GM12878 (cell line): ENCODE data around the gene ING3. TPM values are rescaled to one million over a fixed set of nuclear protein-coding genes. Genes with fewer than 3 reads are reported as not detected.

Experiments used
- ATAC-seq: fragments of 200-7000 bp; cut with Tn5 transposase; 3 replicates; pipeline ENCODE4 v1.9.1; 2020; ENCODE audit warnings: mild to moderate bottlenecking, moderate library complexity
- BruUV-seq: library from RNA; stranded (reverse); fragments of 400-500 nt; replicated peaks from 2 replicates; lab custom pipeline; 2021; lab: Mats Ljungman, UMichigan
- CTCF ChIA-PET: fragments of 300-600 bp; sonication (Branson Sonifier 250); formaldehyde crosslinking; extraction: SDS; loops from one replicate; lab custom pipeline; 2021; ENCODE audit warnings: inconsistent platforms; lab: Yijun Ruan, JAX
- POLR2A ChIA-PET: fragments of 350-600 bp; formaldehyde crosslinking; extraction: SDS; loops from one replicate; lab custom pipeline; 2021; ENCODE audit warnings: inconsistent platforms; lab: Charles Lee
- RAD21 ChIA-PET: fragments of 300-600 bp; sonication (Branson Sonifier 250); formaldehyde crosslinking; loops from one replicate; lab custom pipeline; 2023; ENCODE audit warnings: antibody characterized with exemption; ENCODE audit not compliant: unreplicated experiment; lab: Charles Lee
- SMC1A ChIA-PET: fragments of 300-600 bp; sonication (Branson Sonifier 250); formaldehyde crosslinking; loops from one replicate; lab custom pipeline; 2023; ENCODE audit not compliant: unreplicated experiment, uncharacterized antibody; lab: Charles Lee
- DNase-seq: peaks from one replicate; pipeline ENCODE4 v3.0.0-alpha.2; 2011; ENCODE audit warnings: low read depth, low spot score
- FAIRE-seq: peaks from 3 replicates; lab custom pipeline; 2011; peaks lifted over from hg19 to GRCh38; lab: Jason Lieb, UNC
- H2AFZ ChIP-seq: 2 replicates; pipeline ENCODE4 v1.6.0; 2011; ENCODE audit warnings: low read depth, low read length, control low read depth; ENCODE audit not compliant: control insufficient read depth
- H3K27ac ChIP-seq: 2 replicates; pipeline ENCODE4 v1.5.1; 2011; ENCODE audit warnings: control low read depth; ENCODE audit not compliant: control insufficient read depth, insufficient read depth
- H3K27me3 ChIP-seq, 2 experiments: replicated peaks in 1 of 2; 2 replicates each; pipeline versions ENCODE4 v1.6.0 to v1.6.1; 2011; ENCODE audit warnings: low read length in 1 of 2; ENCODE audit not compliant: control insufficient read depth in 2 of 2, insufficient read depth in 2 of 2
- H3K36me3 ChIP-seq, 2 experiments: 2 replicates each; pipeline ENCODE4 v1.5.1; 2011; ENCODE audit warnings: low read length in 1 of 2; ENCODE audit not compliant: control insufficient read depth in 2 of 2, insufficient read depth in 2 of 2
- H3K4me1 ChIP-seq: 2 replicates; pipeline ENCODE4 v1.6.1; 2011; ENCODE audit warnings: mild to moderate bottlenecking, low read length, moderate library complexity, mixed read lengths; ENCODE audit not compliant: control insufficient read depth, insufficient read depth
- H3K4me2 ChIP-seq: 2 replicates; pipeline ENCODE4 v1.6.0; 2011; ENCODE audit warnings: control low read depth; ENCODE audit not compliant: control insufficient read depth, insufficient read depth
- H3K4me3 ChIP-seq: fragments of 200-600 bp; sonication (generic); 2 replicates; pipeline ENCODE4 v1.5.1; 2016
- H3K79me2 ChIP-seq: 2 replicates; pipeline ENCODE4 v1.6.0; 2011; ENCODE audit warnings: low read length; ENCODE audit not compliant: control insufficient read depth, insufficient read depth
- H3K9ac ChIP-seq: 2 replicates; pipeline ENCODE4 v1.8.0; 2011; ENCODE audit warnings: low read length, control low read depth, mixed read lengths; ENCODE audit not compliant: control insufficient read depth, insufficient read depth
- H3K9me3 ChIP-seq: replicated peaks from 3 replicates; pipeline ENCODE4 v1.5.1; 2011; ENCODE audit warnings: mild to moderate bottlenecking, low read length; ENCODE audit not compliant: control insufficient read depth, insufficient read depth
- H4K20me1 ChIP-seq: 2 replicates; pipeline ENCODE4 v1.6.0; 2011; ENCODE audit not compliant: control insufficient read depth, insufficient read depth
- CREM ChIP-seq: IDR thresholded peaks from 2 replicates; pipeline ENCODE4 v1.6.1; 2014; ENCODE audit warnings: antibody characterized with exemption, low read depth
- EED ChIP-seq: sonication (generic); IDR thresholded peaks from 2 replicates; pipeline ENCODE4 v1.6.1; 2016; ENCODE audit warnings: antibody characterized with exemption, low read depth
- POLR2A ChIP-seq: IDR thresholded peaks from 2 replicates; pipeline ENCODE4 v1.6.1; 2011; ENCODE audit warnings: low read depth, mild to moderate bottlenecking, low read length
- USF2 ChIP-seq: IDR thresholded peaks from 2 replicates; pipeline ENCODE4 v1.6.1; 2011; ENCODE audit warnings: low read depth, low read length, improper control_type of control experiment, borderline replicate concordance
- WGBS: methylation state at CpG from one replicate; pipeline ENCODE4 v1.1.6; 2016; ENCODE audit warnings: low lambda C conversion rate; ENCODE audit not compliant: insufficient replicate concordance, insufficient coverage; ENCODE audit errors: missing lambda C conversion rate; 5-methylcytosine and 5-hydroxymethylcytosine counted together
- in situ Hi-C: fragments of 300-500 bp; cut with MboI; formaldehyde crosslinking; loops from 9 replicates; pipeline ENCODE4 v1.14.3; 2018; ENCODE audit warnings: mixed read lengths
- intact Hi-C: fragments of 100-400 bp; cut with micrococcal nuclease; formaldehyde crosslinking; loops from one replicate; pipeline ENCODE4 v1.14.2; 2022; ENCODE audit not compliant: unreplicated experiment
- polyA plus RNA-seq, 11 experiments: library from polyadenylated mRNA; depleted of rRNA in 4 of 11; unstranded in 6 of 11; stranded (reverse) in 5 of 11; fragments of >200 nt; fragmentation: Nextera tagmentation in 4 of 11; fragmentation: Illumina TruSeq in 1 of 11; extraction: Ambion mirVana in 4 of 11; extraction: Trizol in 1 of 11; gene quantifications; 1 replicate in 1 of 11; 2 replicates in 10 of 11; pipeline versions ENCODE4 v1.2.1 to v1.2.3, GENCODE V29; 2011 to 2016; ENCODE audit warnings: inconsistent platforms in 2 of 11, missing spikeins in 2 of 11, low read depth in 1 of 11
- total RNA-seq, 4 experiments: library from RNA; depleted of rRNA in 3 of 4; stranded (reverse); fragments of >200 nt in 3 of 4; fragmentation: Illumina TruSeq in 1 of 4; extraction: Trizol in 1 of 4; gene quantifications; 2 replicates each; pipeline versions ENCODE4 v1.2.1 to v1.2.3, GENCODE V29; 2013 to 2021
- TF ChIP-seq, protein P1 (sequence below): IDR thresholded peaks from 2 replicates; pipeline ENCODE4 v1.6.1; 2012; ENCODE audit warnings: improper control_type of control experiment, low read depth, low read length; ENCODE audit not compliant: insufficient replicate concordance

ING3 gene
- total and polyA plus RNA-seq, 10 of the 15 experiments (the other 5 are each of a cell fraction or from before 2014, with no cell fraction given) = 12.1 to 60.8 (median 28.8) TPM

GRCh38 chr7:120985839-120986238 is 35.3 kb downstream of the ING3 start (continued):
- no peak for TF ChIP-seq USF2
- no peak for TF ChIP-seq EED
- TF ChIP-seq, protein P1, sequence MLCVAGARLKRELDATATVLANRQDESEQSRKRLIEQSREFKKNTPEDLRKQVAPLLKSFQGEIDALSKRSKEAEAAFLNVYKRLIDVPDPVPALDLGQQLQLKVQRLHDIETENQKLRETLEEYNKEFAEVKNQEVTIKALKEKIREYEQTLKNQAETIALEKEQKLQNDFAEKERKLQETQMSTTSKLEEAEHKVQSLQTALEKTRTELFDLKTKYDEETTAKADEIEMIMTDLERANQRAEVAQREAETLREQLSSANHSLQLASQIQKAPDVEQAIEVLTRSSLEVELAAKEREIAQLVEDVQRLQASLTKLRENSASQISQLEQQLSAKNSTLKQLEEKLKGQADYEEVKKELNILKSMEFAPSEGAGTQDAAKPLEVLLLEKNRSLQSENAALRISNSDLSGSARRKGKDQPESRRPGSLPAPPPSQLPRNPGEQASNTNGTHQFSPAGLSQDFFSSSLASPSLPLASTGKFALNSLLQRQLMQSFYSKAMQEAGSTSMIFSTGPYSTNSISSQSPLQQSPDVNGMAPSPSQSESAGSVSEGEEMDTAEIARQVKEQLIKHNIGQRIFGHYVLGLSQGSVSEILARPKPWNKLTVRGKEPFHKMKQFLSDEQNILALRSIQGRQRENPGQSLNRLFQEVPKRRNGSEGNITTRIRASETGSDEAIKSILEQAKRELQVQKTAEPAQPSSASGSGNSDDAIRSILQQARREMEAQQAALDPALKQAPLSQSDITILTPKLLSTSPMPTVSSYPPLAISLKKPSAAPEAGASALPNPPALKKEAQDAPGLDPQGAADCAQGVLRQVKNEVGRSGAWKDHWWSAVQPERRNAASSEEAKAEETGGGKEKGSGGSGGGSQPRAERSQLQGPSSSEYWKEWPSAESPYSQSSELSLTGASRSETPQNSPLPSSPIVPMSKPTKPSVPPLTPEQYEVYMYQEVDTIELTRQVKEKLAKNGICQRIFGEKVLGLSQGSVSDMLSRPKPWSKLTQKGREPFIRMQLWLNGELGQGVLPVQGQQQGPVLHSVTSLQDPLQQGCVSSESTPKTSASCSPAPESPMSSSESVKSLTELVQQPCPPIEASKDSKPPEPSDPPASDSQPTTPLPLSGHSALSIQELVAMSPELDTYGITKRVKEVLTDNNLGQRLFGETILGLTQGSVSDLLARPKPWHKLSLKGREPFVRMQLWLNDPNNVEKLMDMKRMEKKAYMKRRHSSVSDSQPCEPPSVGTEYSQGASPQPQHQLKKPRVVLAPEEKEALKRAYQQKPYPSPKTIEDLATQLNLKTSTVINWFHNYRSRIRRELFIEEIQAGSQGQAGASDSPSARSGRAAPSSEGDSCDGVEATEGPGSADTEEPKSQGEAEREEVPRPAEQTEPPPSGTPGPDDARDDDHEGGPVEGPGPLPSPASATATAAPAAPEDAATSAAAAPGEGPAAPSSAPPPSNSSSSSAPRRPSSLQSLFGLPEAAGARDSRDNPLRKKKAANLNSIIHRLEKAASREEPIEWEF = no peak
- TF ChIP-seq CREM = no peak

DNA sequence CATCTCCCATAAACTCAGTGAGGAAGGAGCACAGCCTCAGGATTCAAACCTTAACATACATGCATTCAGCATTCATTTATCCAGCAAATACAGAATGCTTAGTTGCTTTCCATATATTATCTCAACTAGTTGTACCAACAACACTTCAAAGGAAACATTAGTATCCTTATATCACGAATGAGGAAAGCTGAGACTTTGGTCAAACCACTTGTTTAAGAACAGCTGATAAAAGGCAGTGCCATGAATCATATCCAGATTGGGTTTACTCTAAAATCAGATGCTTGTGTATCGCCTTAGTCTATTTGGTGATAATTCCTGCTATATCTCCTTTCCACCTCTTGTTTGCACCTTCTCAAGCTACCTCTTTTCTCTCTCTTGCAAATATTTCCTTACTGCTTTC is 36.1 kb downstream of the ING3 start:
- in situ Hi-C loops (loop anchor here (5.0 kb wide), 1 partner anchor 116 kb away; no protein-coding TSS in a partner anchor), intact Hi-C loops (loop anchor here (1.0 to 10.0 kb wide), 4 partner anchors 95 to 1008 kb away; no protein-coding TSS in a partner anchor)
- 73% methylated on average over 2 of the region's 2 CpGs for WGBS
- H3K79me2 ChIP-seq = no peaks in the 10 kb centered on the region
- DNase-seq (no peak), FAIRE-seq (no peak), ATAC-seq (no peak)
- no peak for TF ChIP-seq POLR2A
- H3K27me3 ChIP-seq = peaks cover 0 to 15% of the 10 kb centered on the region in 2 experiments
- H3K27ac ChIP-seq = no peak overlapping the region
- H4K20me1 ChIP-seq = no peaks in the 10 kb centered on the region
- H3K9ac ChIP-seq = no peak overlapping the region
- H3K36me3 ChIP-seq = no peaks in the 10 kb centered on the region
- no peak overlapping the region for H3K4me3 ChIP-seq
- no peak overlapping the region for H2AFZ ChIP-seq
- ChIA-PET CTCF (interaction anchor here (0.7 to 8.1 kb wide), 36 partner anchors 9 to 1008 kb away, joined by 3 to 111 read pairs (median 5); no protein-coding TSS in a partner anchor), POLR2A (no interaction called here), RAD21 (interaction anchor here (1.0 to 6.4 kb wide), 9 partner anchors 14 to 1008 kb away, joined by 3 to 41 read pairs (median 3); no protein-coding TSS in a partner anchor), SMC1A (interaction anchor here (0.8 to 6.7 kb wide), 14 partner anchors 9 to 1008 kb away, joined by 3 to 40 read pairs (median 4); no protein-coding TSS in a partner anchor)
- no peak overlapping the region for H3K4me2 ChIP-seq
- BruUV-seq = no TSS peak
- H3K9me3 ChIP-seq = no peaks in the 10 kb centered on the region
- peaks cover 21% of the 10 kb centered on the region for H3K4me1 ChIP-seq
